A549 (cell line): ENCODE results near the gene DCAF11. TPM values are rescaled to one million over a fixed set of nuclear protein-coding genes. Genes with fewer than 3 reads are reported as not detected.

Experiments used
- ATAC-seq, 2 experiments: fragments of 200-7000 bp in 1 of 2; fragments of >200 bp in 1 of 2; cut with Nextera tagmentation in 1 of 2; cut with Tn5 transposase in 1 of 2; 3 replicates each; pipeline versions ENCODE4 v1.8.0 to v1.9.1; 2018 to 2020; ENCODE audit warnings: mild to moderate bottlenecking in 1 of 2, moderate library complexity in 1 of 2
- CTCF ChIA-PET: fragments of 300-600 bp; sonication (Branson Sonifier 250); formaldehyde crosslinking; extraction: SDS; loops from one replicate; lab custom pipeline; 2021; ENCODE audit warnings: antibody characterized with exemption, inconsistent platforms; lab: Yijun Ruan, JAX
- POLR2A ChIA-PET: fragments of 350-600 bp; formaldehyde crosslinking; extraction: SDS; loops from one replicate; lab custom pipeline; 2021; ENCODE audit warnings: antibody characterized with exemption, inconsistent platforms; lab: Yijun Ruan, JAX
- DNase-seq, 2 experiments: peaks; one replicate each; pipeline versions ENCODE4 v3.0.0 to v3.0.0-alpha.2; 2011 to 2016; ENCODE audit warnings: low read depth in 1 of 2, low spot score in 1 of 2
- FAIRE-seq: peaks from 2 replicates; lab custom pipeline; 2011; peaks lifted over from hg19 to GRCh38; lab: Jason Lieb, UNC
- H3K27ac ChIP-seq, 2 experiments: fragments of >200 bp; sonication (Bioruptor Twin); formaldehyde crosslinking; 3 replicates each; pipeline ENCODE4 v1.5.1; 2016 to 2017
- H3K4me1 ChIP-seq: fragments of >200 bp; sonication (Bioruptor Twin); formaldehyde crosslinking; 3 replicates; pipeline ENCODE4 v1.6.1; 2016
- H3K4me2 ChIP-seq: fragments of >200 bp; sonication (Bioruptor Twin); formaldehyde crosslinking; 3 replicates; pipeline ENCODE4 v1.6.1; 2016
- H3K4me3 ChIP-seq: fragments of >200 bp; sonication (Bioruptor Twin); formaldehyde crosslinking; 3 replicates; pipeline ENCODE4 v1.5.1; 2016
- H3K9me3 ChIP-seq: fragments of >200 bp; sonication (Bioruptor Twin); formaldehyde crosslinking; 3 replicates; pipeline ENCODE4 v1.6.1; 2016
- ATOH8 ChIP-seq: fragments of 250-450 bp; sonication (Bioruptor Pico); IDR thresholded peaks from 2 replicates; pipeline ENCODE4 v1.5.0; 2020; ENCODE audit warnings: low read depth, mild to moderate bottlenecking, moderate library complexity
- EHMT2 ChIP-seq: fragments of 200-600 bp; sonication (generic); IDR thresholded peaks from 2 replicates; pipeline ENCODE4 v1.6.1; 2016; ENCODE audit warnings: antibody characterized with exemption, low read depth, mild to moderate bottlenecking, moderate library complexity
- EP300 ChIP-seq, 2 experiments: fragments of >200 bp; sonication (Bioruptor Twin); formaldehyde crosslinking; IDR thresholded peaks; 2 replicates in 1 of 2; 3 replicates in 1 of 2; pipeline ENCODE4 v1.6.1; 2016 to 2017
- ESRRA ChIP-seq: fragments of 150-350 bp; IDR thresholded peaks from 2 replicates; pipeline ENCODE4 v1.6.1; 2014; ENCODE audit warnings: mild to moderate bottlenecking, low read length, borderline replicate concordance
- FOXS1 ChIP-seq: fragments of 250-450 bp; sonication (Bioruptor Pico); IDR thresholded peaks from 2 replicates; pipeline ENCODE4 v1.5.0; 2020; ENCODE audit warnings: mild to moderate bottlenecking, moderate library complexity
- HDAC2 ChIP-seq: fragments of 200-600 bp; sonication (generic); IDR thresholded peaks from 2 replicates; pipeline ENCODE4 v1.6.1; 2016
- HOXA7 ChIP-seq: fragments of 250-450 bp; sonication (Bioruptor Pico); IDR thresholded peaks from 2 replicates; pipeline ENCODE4 v1.5.0; 2020; ENCODE audit warnings: mild to moderate bottlenecking, moderate library complexity
- HOXB5 ChIP-seq: fragments of 250-450 bp; sonication (Bioruptor Pico); IDR thresholded peaks from 2 replicates; pipeline ENCODE4 v1.5.0; 2020; ENCODE audit warnings: mild to moderate bottlenecking, moderate library complexity
- JUN ChIP-seq, 2 experiments: fragments of >200 bp; sonication (Bioruptor Twin); formaldehyde crosslinking; IDR thresholded peaks; 2 replicates in 1 of 2; 3 replicates in 1 of 2; pipeline ENCODE4 v1.6.1; 2016 to 2017
- JUNB ChIP-seq: fragments of >200 bp; sonication (Bioruptor Twin); formaldehyde crosslinking; IDR thresholded peaks from 2 replicates; pipeline ENCODE4 v1.6.1; 2016
- MAFK ChIP-seq: fragments of 450-650 bp; IDR thresholded peaks from 2 replicates; pipeline ENCODE4 v1.6.1; 2014; ENCODE audit not compliant: partially characterized antibody
- MAX ChIP-seq: IDR thresholded peaks from 2 replicates; pipeline ENCODE4 v1.6.1; 2012
- NFE2L2 ChIP-seq: fragments of 150-350 bp; conservative IDR thresholded peaks from 2 replicates; pipeline ENCODE4 v1.6.1; 2014; ENCODE audit warnings: low read length
- PBX3 ChIP-seq: IDR thresholded peaks from 2 replicates; pipeline ENCODE4 v1.6.1; 2012
- RARB ChIP-seq: fragments of 250-450 bp; sonication (Bioruptor Pico); IDR thresholded peaks from 2 replicates; pipeline ENCODE4 v1.8.0; 2021; ENCODE audit warnings: mild to moderate bottlenecking, moderate library complexity
- RCOR1 ChIP-seq: fragments of 150-350 bp; IDR thresholded peaks from 2 replicates; pipeline ENCODE4 v1.6.1; 2014; ENCODE audit warnings: antibody characterized with exemption, low read length, low read depth
- RFX5 ChIP-seq: fragments of 450-650 bp; IDR thresholded peaks from 2 replicates; pipeline ENCODE4 v1.7.1; 2014; ENCODE audit warnings: antibody characterized with exemption, mild to moderate bottlenecking, moderate library complexity
- SMC3 ChIP-seq: fragments of >200 bp; sonication (Bioruptor Twin); formaldehyde crosslinking; IDR thresholded peaks from 3 replicates; pipeline ENCODE4 v1.6.1; 2018; ENCODE audit warnings: inconsistent platforms
- TP53 ChIP-seq: fragments of 250-450 bp; sonication (Bioruptor Pico); IDR thresholded peaks from 2 replicates; pipeline ENCODE4 v1.5.0; 2021; ENCODE audit warnings: mild to moderate bottlenecking, moderate library complexity
- ZC3H11A ChIP-seq: fragments of 450-650 bp; IDR thresholded peaks from 2 replicates; pipeline ENCODE4 v1.6.1; 2014; ENCODE audit warnings: antibody characterized with exemption, mild to moderate bottlenecking
- ZSCAN20 ChIP-seq: fragments of 250-450 bp; sonication (Bioruptor Pico); IDR thresholded peaks from 2 replicates; pipeline ENCODE4 v1.8.0; 2022; ENCODE audit warnings: mild to moderate bottlenecking, moderate library complexity
- WGBS: methylation state at CpG from one replicate; pipeline ENCODE4 v1.1.6; 2017; ENCODE audit errors: missing lambda C conversion rate; 5-methylcytosine and 5-hydroxymethylcytosine counted together
- polyA plus RNA-seq, 4 experiments: library from polyadenylated mRNA; depleted of rRNA in 3 of 4; stranded (reverse); fragments of >200 nt; fragmentation: RNase III in 1 of 4; extraction: RNeasy Plus Mini Kit Qiagen cat#74134 plus additional on column Dnase treatment in 1 of 4; gene quantifications; 2 replicates in 3 of 4; 3 replicates in 1 of 4; pipeline ENCODE4 v1.2.3, GENCODE V29; 2011 to 2017
- TF ChIP-seq, protein P1 (sequence below): IDR thresholded peaks from 2 replicates; pipeline ENCODE4 v1.6.1; 2012; ENCODE audit warnings: low read depth, borderline replicate concordance
- TF ChIP-seq, protein P2 (sequence below): fragments of >200 bp; sonication (Bioruptor Twin); formaldehyde crosslinking; IDR thresholded peaks from 3 replicates; pipeline ENCODE4 v1.5.1; 2016

Gene DCAF11
- polyA plus RNA-seq, 2 of the 4 experiments (the other 2 are of a cell fraction) = 27.9 to 30.7 TPM

GRCh38 chr14:24071836-24072430 is 42.6 kb upstream of the DCAF11 start:
- DNase-seq = no peak
- TF ChIP-seq PBX3 (no peak), FOXS1 (CRISPR knock-in tag) (no peak), ATOH8 (CRISPR knock-in tag) (no peak), RARB (no peak), TP53 (CRISPR knock-in tag) (no peak), SMC3 (no peak), ZSCAN20 (no peak), EP300 (IDR thresholded peaks at IDR 0.05) (no peak), MAFK (no peak), ESRRA (no peak), JUNB (no peak), ZC3H11A (no peak)
- TF ChIP-seq, protein P1, sequence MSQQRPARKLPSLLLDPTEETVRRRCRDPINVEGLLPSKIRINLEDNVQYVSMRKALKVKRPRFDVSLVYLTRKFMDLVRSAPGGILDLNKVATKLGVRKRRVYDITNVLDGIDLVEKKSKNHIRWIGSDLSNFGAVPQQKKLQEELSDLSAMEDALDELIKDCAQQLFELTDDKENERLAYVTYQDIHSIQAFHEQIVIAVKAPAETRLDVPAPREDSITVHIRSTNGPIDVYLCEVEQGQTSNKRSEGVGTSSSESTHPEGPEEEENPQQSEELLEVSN = no peak
- TF ChIP-seq, protein P2, sequence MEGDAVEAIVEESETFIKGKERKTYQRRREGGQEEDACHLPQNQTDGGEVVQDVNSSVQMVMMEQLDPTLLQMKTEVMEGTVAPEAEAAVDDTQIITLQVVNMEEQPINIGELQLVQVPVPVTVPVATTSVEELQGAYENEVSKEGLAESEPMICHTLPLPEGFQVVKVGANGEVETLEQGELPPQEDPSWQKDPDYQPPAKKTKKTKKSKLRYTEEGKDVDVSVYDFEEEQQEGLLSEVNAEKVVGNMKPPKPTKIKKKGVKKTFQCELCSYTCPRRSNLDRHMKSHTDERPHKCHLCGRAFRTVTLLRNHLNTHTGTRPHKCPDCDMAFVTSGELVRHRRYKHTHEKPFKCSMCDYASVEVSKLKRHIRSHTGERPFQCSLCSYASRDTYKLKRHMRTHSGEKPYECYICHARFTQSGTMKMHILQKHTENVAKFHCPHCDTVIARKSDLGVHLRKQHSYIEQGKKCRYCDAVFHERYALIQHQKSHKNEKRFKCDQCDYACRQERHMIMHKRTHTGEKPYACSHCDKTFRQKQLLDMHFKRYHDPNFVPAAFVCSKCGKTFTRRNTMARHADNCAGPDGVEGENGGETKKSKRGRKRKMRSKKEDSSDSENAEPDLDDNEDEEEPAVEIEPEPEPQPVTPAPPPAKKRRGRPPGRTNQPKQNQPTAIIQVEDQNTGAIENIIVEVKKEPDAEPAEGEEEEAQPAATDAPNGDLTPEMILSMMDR = no peak
- FAIRE-seq = no peak
- Histone ChIP-seq H3K4me3 (no peak overlapping the region), H3K9me3 (no peaks in the 10 kb centered on the region), H3K4me2 (no peak overlapping the region), H3K27ac (no peak overlapping the region), H3K4me1 (no peaks in the 10 kb centered on the region)
- POLR2A ChIA-PET = interaction anchor here (1.9 kb wide), 1 partner anchor 9 kb away, joined by 5 read pairs; no protein-coding TSS in a partner anchor
- WGBS = 46% methylated on average over 9 of the region's 12 CpGs
- no peak for ATAC-seq
- CTCF ChIA-PET = interaction anchor here (5.2 to 11.2 kb wide), 3 partner anchors 13 to 37 kb away, joined by 34 to 101 read pairs (median 56); no protein-coding TSS in a partner anchor

DNA sequence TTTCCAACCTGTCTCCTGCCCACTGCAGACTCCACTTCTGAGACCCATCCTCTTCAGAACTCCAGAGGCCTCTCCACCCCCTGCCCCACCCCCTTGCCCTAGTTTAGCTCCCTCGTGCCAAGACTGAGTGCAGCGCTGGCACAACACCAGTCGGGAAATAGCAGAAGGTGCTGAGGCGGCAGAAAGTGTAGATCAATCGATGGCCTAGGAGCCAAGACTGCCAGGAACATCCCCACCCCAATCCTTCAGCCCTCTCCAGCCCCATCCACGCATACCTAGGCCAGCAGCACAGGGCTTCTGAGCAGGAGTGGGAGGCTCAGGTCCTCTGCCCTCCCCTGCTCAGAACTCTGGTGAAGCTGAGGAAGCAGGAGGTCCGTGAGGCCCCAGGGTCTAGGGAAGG is 42.1 kb upstream of the DCAF11 start:
- Histone ChIP-seq H3K4me3 (no peak overlapping the region), H3K4me1 (no peaks in the 10 kb centered on the region), H3K4me2 (no peak overlapping the region), H3K27ac (no peak overlapping the region), H3K9me3 (no peaks in the 10 kb centered on the region)
- ATAC-seq = no peak
- FAIRE-seq = no peak
- DNase-seq = no peak
- CTCF ChIA-PET = interaction anchor here (0.6 to 11.2 kb wide), 4 partner anchors 13 to 233 kb away, joined by 3 to 101 read pairs (median 45); no protein-coding TSS in a partner anchor
- TF ChIP-seq MAFK (peak; percentile 70), MAX (no peak)
- POLR2A ChIA-PET = interaction anchor here (1.9 kb wide), 1 partner anchor 8 kb away, joined by 5 read pairs; no protein-coding TSS in a partner anchor
- 57% methylated on average over 7 of the region's 7 CpGs for WGBS

GRCh38 chr14:24072881-24073877 is 41.4 kb upstream of the DCAF11 start:
- ChIA-PET CTCF (interaction anchor here (0.6 to 11.2 kb wide), 8 partner anchors 14 to 485 kb away, joined by 3 to 101 read pairs (median 4); partner anchors contain the start of gene TINF2), POLR2A (interaction anchor here (0.7 to 1.0 kb wide), 2 partner anchors 11 to 21 kb away, joined by 3 read pairs; partner anchors contain the start of gene PCK2)
- Histone ChIP-seq H3K27ac (no peak overlapping the region), H3K9me3 (no peaks in the 10 kb centered on the region), H3K4me3 (no peak overlapping the region), H3K4me1 (no peaks in the 10 kb centered on the region), H3K4me2 (no peak overlapping the region)
- 72% methylated on average over 25 of the region's 26 CpGs for WGBS
- DNase-seq (no peak), ATAC-seq (no peak), FAIRE-seq (no peak)
- TF ChIP-seq RCOR1 = no peak
- no peak for TF ChIP-seq EHMT2
- no peak for TF ChIP-seq ZC3H11A
- TF ChIP-seq HOXA7 (CRISPR knock-in tag) = no peak
- no peak for TF ChIP-seq JUN (IDR thresholded peaks at IDR 0.05)
- no peak for TF ChIP-seq MAX
- TF ChIP-seq ATOH8 (CRISPR knock-in tag) = no peak
- no peak for TF ChIP-seq ESRRA
- TF ChIP-seq PBX3 = no peak
- TF ChIP-seq NFE2L2 = no peak
- TF ChIP-seq RFX5 = no peak
- TF ChIP-seq HDAC2 = no peak
- TF ChIP-seq HOXB5 (CRISPR knock-in tag) = no peak
- no peak for TF ChIP-seq EP300 (IDR thresholded peaks at IDR 0.05)
